Keratinocyte (primary cell): ENCODE measurements around the gene ZNF74.

Source experiments
- CTCF ChIP-seq, 3 experiments: IDR thresholded peaks in 1 of 3; conservative IDR thresholded peaks in 1 of 3; optimal IDR thresholded peaks in 1 of 3; 2 replicates in 2 of 3; 3 replicates in 1 of 3; pipeline versions ENCODE3 to v1.5.1; 2011; ENCODE audit warnings: low read length in 3 of 3, mild to moderate bottlenecking in 3 of 3, moderate library complexity in 2 of 3, control low read depth in 1 of 3, inconsistent platforms in 1 of 3; ENCODE audit not compliant: insufficient read depth in 2 of 3; ENCODE audit errors: extremely low read depth in 1 of 3
- EZH2 ChIP-seq: IDR thresholded peaks from one replicate; pipeline ENCODE4 v1.6.1; 2012; ENCODE audit warnings: inconsistent platforms, mild to moderate bottlenecking, low read length, moderate library complexity

- no peak for TF ChIP-seq CTCF (optimal IDR thresholded peaks at IDR 0.05 in 1 of 3, IDR thresholded peaks at IDR 0.05 in 1 of 3, conservative IDR thresholded peaks at IDR 0.05 in 1 of 3; ENCODE audit: extremely low read depth in 1 of 3, insufficient read depth in 2 of 3, low read length in 3 of 3)
- no peak for TF ChIP-seq EZH2
These were observed 45.6 kb downstream of the ZNF74 start for GRCh38 chr22:20439556-20439927.
